ENCODE measurements around the gene NDUFC1. TPM values are rescaled to one million over a fixed set of nuclear protein-coding genes. Genes with fewer than 3 reads are reported as not detected.
"Not testable (repeated sequence)": the region's sequence is repeated elsewhere in the genome, so short reads cannot be mapped to it uniquely, and the experiment has no call there.

NDUFC1 gene
- total RNA-seq, 2 donors from 2014 or later, result 54.2 to 64.5 TPM

DNA sequence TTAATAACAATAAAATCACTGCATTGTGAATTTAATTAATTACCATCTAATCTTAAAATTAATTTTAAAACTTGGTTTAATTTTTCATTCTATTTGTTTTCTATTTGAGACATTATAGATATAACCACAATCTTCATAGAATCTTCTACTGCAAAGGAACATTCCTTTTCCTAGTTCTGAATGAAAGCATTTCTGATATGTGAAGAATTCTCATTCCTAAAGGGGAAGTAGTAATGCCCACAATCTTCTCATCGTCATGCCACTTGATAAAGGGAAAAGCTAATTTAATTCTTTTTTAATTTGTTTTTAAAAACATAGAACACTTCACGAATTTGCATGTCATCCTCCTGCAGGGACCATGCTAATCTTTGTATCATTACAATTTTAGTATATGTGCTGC lies 45.9 kb downstream of the NDUFC1 start:
- Mint-ChIP-seq H3K36me3 (ENCODE audit: low read depth) (no peaks in the 10 kb centered on the region), H3K4me1 (no peaks in the 10 kb centered on the region), H3K4me3 (no peak overlapping the region), H3K9me3 (no peaks in the 10 kb centered on the region), H3K27me3 (ENCODE audit: insufficient read depth) (no peaks in the 10 kb centered on the region), H3K27ac (no peak overlapping the region)
- H3K36me3 ChIP-seq (ENCODE audit: control insufficient read depth, insufficient read depth, low read length), result no peaks in the 10 kb centered on the region
- H3K9ac ChIP-seq (ENCODE audit: extremely low read depth, low read length, poor library complexity, severe bottlenecking), result no peak overlapping the region
- H3K27ac ChIP-seq (ENCODE audit: low read depth, low read length), result no peak overlapping the region
- no peaks in the 10 kb centered on the region for H3K27me3 ChIP-seq (ENCODE audit: control insufficient read depth, insufficient read depth, low read length, poor library complexity, severe bottlenecking)
- H3K4me1 ChIP-seq (ENCODE audit: control insufficient read depth, insufficient read depth, low read length), result no peaks in the 10 kb centered on the region
- no peak for TF ChIP-seq CTCF (conservative IDR thresholded peaks at IDR 0.05)
- WGBS, 2 experiments (ENCODE audit: insufficient coverage in 1 of 2, insufficient read length in 1 of 2), result 50 to 57% methylated on average over 1 of the region's 2 CpGs
- no peak overlapping the region for H3K4me3 ChIP-seq (ENCODE audit: low read length)
- no peak for DNase-seq
- H3K9me3 ChIP-seq (ENCODE audit: control insufficient read depth, low read length), result no peaks in the 10 kb centered on the region

- H3K27ac ChIP-seq (ENCODE audit: low read depth, low read length); H3K4me3 ChIP-seq (ENCODE audit: low read length); H3K9me3 ChIP-seq (ENCODE audit: control insufficient read depth, low read length); H3K27ac Mint-ChIP-seq; H3K27me3 Mint-ChIP-seq (ENCODE audit: insufficient read depth); H3K4me3 Mint-ChIP-seq; DNase-seq; H3K27me3 ChIP-seq (ENCODE audit: control insufficient read depth, insufficient read depth, low read length, poor library complexity, severe bottlenecking); H3K9me3 Mint-ChIP-seq; H3K4me1 ChIP-seq (ENCODE audit: control insufficient read depth, insufficient read depth, low read length); H3K36me3 Mint-ChIP-seq (ENCODE audit: low read depth); H3K9ac ChIP-seq (ENCODE audit: extremely low read depth, low read length, poor library complexity, severe bottlenecking); H3K36me3 ChIP-seq (ENCODE audit: control insufficient read depth, insufficient read depth, low read length); H3K4me1 Mint-ChIP-seq: not testable (repeated sequence)
- WGBS, 2 experiments (ENCODE audit: insufficient coverage in 1 of 2, insufficient read length in 1 of 2), result 80 to 90% methylated on average over 3 to 6 of the region's 6 CpGs
Observed at GRCh38 chr4:139255581-139255980, 46.7 kb downstream of the NDUFC1 start.

DNA sequence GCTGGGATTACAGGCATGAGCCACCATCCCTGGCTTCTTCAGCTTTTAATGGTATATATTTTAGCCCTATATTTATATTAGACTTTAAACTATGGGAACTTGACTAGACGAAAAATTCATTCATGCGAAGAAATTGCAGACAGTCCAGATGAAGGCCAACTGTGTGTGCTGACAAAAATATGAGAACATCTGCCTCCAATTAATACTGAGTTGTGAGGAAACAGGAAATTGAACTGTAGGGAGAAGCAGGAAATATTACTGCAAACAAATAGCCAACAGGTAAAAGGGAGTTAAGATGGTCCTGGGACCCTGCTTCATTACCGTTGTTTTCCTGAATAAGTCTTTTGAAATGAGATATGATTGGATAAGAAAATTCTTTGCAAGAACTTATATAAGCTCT lies 48.6 kb downstream of the NDUFC1 start:
- Mint-ChIP-seq H3K27ac (no peak overlapping the region), H3K4me1 (no peaks in the 10 kb centered on the region), H3K9me3 (no peaks in the 10 kb centered on the region), H3K4me3 (no peak overlapping the region), H3K27me3 (ENCODE audit: insufficient read depth) (no peaks in the 10 kb centered on the region), H3K36me3 (ENCODE audit: low read depth) (no peaks in the 10 kb centered on the region)
- 90 to 96% methylated on average over 2 to 3 of the region's 3 CpGs for WGBS, 2 experiments (ENCODE audit: insufficient coverage in 1 of 2, insufficient read length in 1 of 2)
- H3K9me3 ChIP-seq (ENCODE audit: control insufficient read depth, low read length), result no peaks in the 10 kb centered on the region
- H3K36me3 ChIP-seq (ENCODE audit: control insufficient read depth, insufficient read depth, low read length), result no peaks in the 10 kb centered on the region
- TF ChIP-seq CTCF (conservative IDR thresholded peaks at IDR 0.05), result no peak
- H3K27ac ChIP-seq (ENCODE audit: low read depth, low read length), result no peak overlapping the region
- H3K4me3 ChIP-seq (ENCODE audit: low read length), result no peak overlapping the region
- H3K27me3 ChIP-seq (ENCODE audit: control insufficient read depth, insufficient read depth, low read length, poor library complexity, severe bottlenecking), result no peaks in the 10 kb centered on the region
- H3K4me1 ChIP-seq (ENCODE audit: control insufficient read depth, insufficient read depth, low read length), result no peaks in the 10 kb centered on the region
- no peak overlapping the region for H3K9ac ChIP-seq (ENCODE audit: extremely low read depth, low read length, poor library complexity, severe bottlenecking)
- DNase-seq, result no peak

GRCh38 chr4:139253046-139253445 lies 49.2 kb downstream of the NDUFC1 start:
- Mint-ChIP-seq H3K27ac (no peak overlapping the region), H3K27me3 (ENCODE audit: insufficient read depth) (no peaks in the 10 kb centered on the region), H3K4me1 (no peaks in the 10 kb centered on the region), H3K9me3 (no peaks in the 10 kb centered on the region), H3K4me3 (no peak overlapping the region), H3K36me3 (ENCODE audit: low read depth) (no peaks in the 10 kb centered on the region)
- no peak for TF ChIP-seq CTCF (conservative IDR thresholded peaks at IDR 0.05)
- Histone ChIP-seq H3K9me3 (ENCODE audit: control insufficient read depth, low read length) (no peaks in the 10 kb centered on the region), H3K9ac (ENCODE audit: extremely low read depth, low read length, poor library complexity, severe bottlenecking) (no peak overlapping the region), H3K36me3 (ENCODE audit: control insufficient read depth, insufficient read depth, low read length) (no peaks in the 10 kb centered on the region), H3K4me1 (ENCODE audit: control insufficient read depth, insufficient read depth, low read length) (no peaks in the 10 kb centered on the region), H3K4me3 (ENCODE audit: low read length) (no peak overlapping the region), H3K27me3 (ENCODE audit: control insufficient read depth, insufficient read depth, low read length, poor library complexity, severe bottlenecking) (no peaks in the 10 kb centered on the region), H3K27ac (ENCODE audit: low read depth, low read length) (no peak overlapping the region)
- DNase-seq, result no peak
